ENCODE measurements around the gene TVP23A.
"Not testable (repeated sequence)": the region's sequence is repeated elsewhere in the genome, so short reads cannot be mapped to it uniquely, and the experiment has no call there.

- TF ChIP-seq CTCF (conservative IDR thresholded peaks at IDR 0.05; ENCODE audit: low read depth, low read length); EZH2 (IDR thresholded peaks at IDR 0.05; ENCODE audit: low read length, unreplicated experiment); EZH2phosphoT487 (IDR thresholded peaks at IDR 0.05; ENCODE audit: borderline replicate concordance, low read length): not testable (repeated sequence)
These were observed 30.0 kb downstream of the TVP23A start for GRCh38 chr16:10788630-10789029.

All from PC-3 (cell line).